ENCODE results near the gene BNC2. TPM values are rescaled to one million over a fixed set of nuclear protein-coding genes. Genes with fewer than 3 reads are reported as not detected.

The BNC2 gene
- total RNA-seq, 1 experiment from 2014 or later: 43.6 TPM

- H3K4me1 Mint-ChIP-seq: peaks cover 84 to 92% of the 10 kb centered on the region in 2 experiments
Measured at GRCh38 chr9:16708656-16709435, 161.6 kb downstream of the BNC2 start.

More at GRCh38 chr9:16708656-16709435, 161.6 kb downstream of the BNC2 start:
- H4K20me1 ChIP-seq (ENCODE audit: control insufficient read depth, insufficient read depth, insufficient read length): no peaks in the 10 kb centered on the region
- no peak overlapping the region for H3K23ac ChIP-seq (ENCODE audit: insufficient read length, low read depth, low read length)
- peak overlapping the region; percentile 48 to 71 for H3K4me3 Mint-ChIP-seq
- no peak overlapping the region for H2BK120ac ChIP-seq (ENCODE audit: low read depth, low read length, poor library complexity, severe bottlenecking)
- H2BK12ac ChIP-seq (ENCODE audit: insufficient read length, low read depth, low read length): peak overlapping the region; percentile 27
- H3K9ac ChIP-seq (ENCODE audit: extremely low read depth, insufficient read length, low read length): peak overlapping the region; percentile 8
- peak overlapping the region; percentile 98 for H3K27ac ChIP-seq (ENCODE audit: insufficient read length, low read depth, low read length)
- no peak overlapping the region for H3K4ac ChIP-seq (ENCODE audit: low read depth, low read length)
- H4K91ac ChIP-seq (ENCODE audit: insufficient read length, low read depth, low read length): no peak overlapping the region
- no peak overlapping the region for H3K14ac ChIP-seq (ENCODE audit: insufficient read depth, low read length)
- peaks cover 14% of the 10 kb centered on the region for H3K4me1 ChIP-seq (ENCODE audit: insufficient read depth, low read length)
- no peak; the same call in 2 of the 3 replicates for TF ChIP-seq CTCF (conservative IDR thresholded peaks at IDR 0.05)
- no peaks in the 10 kb centered on the region for H3K27me3 ChIP-seq (ENCODE audit: insufficient read depth, low read length)
- peak; percentile 75 for DNase-seq
- H2BK15ac ChIP-seq (ENCODE audit: low read depth, low read length): no peak overlapping the region
- H3K18ac ChIP-seq (ENCODE audit: insufficient read length, low read depth, low read length): peak overlapping the region; percentile 56
- H3K36me3 Mint-ChIP-seq (ENCODE audit: insufficient read depth in 1 of 3, low read depth in 3 of 3): no peaks in the 10 kb centered on the region
- H4K5ac ChIP-seq (ENCODE audit: insufficient read length, low read depth, low read length): peak overlapping the region; percentile 11
- H3K9me3 Mint-ChIP-seq: no peaks in the 10 kb centered on the region
- H3K27ac Mint-ChIP-seq: peak overlapping the region; percentile 94 to 100 (median 99)
- no peaks in the 10 kb centered on the region for H3K79me1 ChIP-seq (ENCODE audit: insufficient read depth, low read depth, low read length, poor library complexity, severe bottlenecking)
- peak overlapping the region; percentile 58 for H2AK5ac ChIP-seq (ENCODE audit: insufficient read length, low read length)
- H3K9me3 ChIP-seq (ENCODE audit: control insufficient read depth, low read depth, low read length): no peaks in the 10 kb centered on the region
- H3K27me3 Mint-ChIP-seq (ENCODE audit: low read depth): no peaks in the 10 kb centered on the region
- H2BK5ac ChIP-seq (ENCODE audit: insufficient read length, low read length): peak overlapping the region; percentile 14
- H3T11ph ChIP-seq (ENCODE audit: low read length): no peak overlapping the region
- H3K79me2 ChIP-seq (ENCODE audit: insufficient read depth, low read length): no peaks in the 10 kb centered on the region
- no peak overlapping the region for H3K56ac ChIP-seq (ENCODE audit: insufficient read length, low read depth, low read length)
- no peak overlapping the region for H2AFZ ChIP-seq (ENCODE audit: low read length)
- WGBS (ENCODE audit: extremely low coverage, insufficient read length, low lambda C conversion rate): no CpG with 5 or more reads among the region's 13 CpGs
- peak overlapping the region; percentile 56 for H3K4me2 ChIP-seq (ENCODE audit: insufficient read depth, insufficient read length, low read length)
- peaks cover 3% of the 10 kb centered on the region for H3K23me2 ChIP-seq (ENCODE audit: insufficient read length, low read depth, low read length, poor library complexity, severe bottlenecking)
- no peak overlapping the region for H4K8ac ChIP-seq (replicated peaks; ENCODE audit: insufficient read length, low read depth, low read length)
- H2BK20ac ChIP-seq (ENCODE audit: low read depth, low read length, poor library complexity, severe bottlenecking): no peak overlapping the region

Measured in H9 (cell line).